Measurements from ENCODE around the gene CFAP91.

CFAP91 gene

DNA sequence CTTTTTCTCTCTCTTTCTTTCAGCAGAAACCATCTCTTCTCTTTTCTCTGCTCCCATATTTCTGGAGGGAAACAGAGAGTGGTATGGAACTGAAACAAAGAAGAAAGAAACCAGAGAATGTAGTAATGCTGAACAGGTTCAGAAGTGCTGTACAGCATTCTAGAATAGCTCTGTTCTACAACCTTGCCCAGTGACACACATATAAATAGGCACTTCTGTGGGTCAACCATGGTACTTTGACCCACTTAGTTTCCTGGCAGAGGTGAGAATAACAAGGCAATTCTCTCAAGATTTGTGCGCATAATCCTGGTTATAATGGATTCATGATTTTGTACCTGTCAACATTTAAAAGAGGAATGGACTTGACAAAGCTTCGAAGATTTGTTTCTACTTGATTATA, 12.3 kb downstream of the CFAP91 start:
- ChIA-PET POLR2A (no interaction called here), CTCF (no interaction called here)
- TF ChIP-seq ZNF384 (IDR thresholded peaks at IDR 0.05) (no peak), TARDBP (IDR thresholded peaks at IDR 0.05) (no peak), ELF4 (IDR thresholded peaks at IDR 0.05) (no peak), SUZ12 (IDR thresholded peaks at IDR 0.05) (no peak), FOXM1 (IDR thresholded peaks at IDR 0.05; ENCODE audit: borderline replicate concordance) (no peak), HDGF (IDR thresholded peaks at IDR 0.05; ENCODE audit: borderline replicate concordance) (no peak), NFRKB (IDR thresholded peaks at IDR 0.05) (no peak), SP1 (IDR thresholded peaks at IDR 0.05) (no peak), ARNT (IDR thresholded peaks at IDR 0.05) (no peak), CTBP1 (IDR thresholded peaks at IDR 0.05; ENCODE audit: borderline replicate concordance) (no peak), FOXK2 (IDR thresholded peaks at IDR 0.05) (no peak), FOXA1 (IDR thresholded peaks at IDR 0.05) (no peak), LEF1 (IDR thresholded peaks at IDR 0.05; ENCODE audit: borderline replicate concordance) (no peak), BHLHE40 (IDR thresholded peaks at IDR 0.05; ENCODE audit: borderline replicate concordance) (no peak), L3MBTL2 (conservative IDR thresholded peaks at IDR 0.05) (no peak)
- TF ChIP-seq, protein P1, sequence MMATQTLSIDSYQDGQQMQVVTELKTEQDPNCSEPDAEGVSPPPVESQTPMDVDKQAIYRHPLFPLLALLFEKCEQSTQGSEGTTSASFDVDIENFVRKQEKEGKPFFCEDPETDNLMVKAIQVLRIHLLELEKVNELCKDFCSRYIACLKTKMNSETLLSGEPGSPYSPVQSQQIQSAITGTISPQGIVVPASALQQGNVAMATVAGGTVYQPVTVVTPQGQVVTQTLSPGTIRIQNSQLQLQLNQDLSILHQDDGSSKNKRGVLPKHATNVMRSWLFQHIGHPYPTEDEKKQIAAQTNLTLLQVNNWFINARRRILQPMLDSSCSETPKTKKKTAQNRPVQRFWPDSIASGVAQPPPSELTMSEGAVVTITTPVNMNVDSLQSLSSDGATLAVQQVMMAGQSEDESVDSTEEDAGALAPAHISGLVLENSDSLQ (IDR thresholded peaks at IDR 0.05): no peak
- no peak for DNase-seq (ENCODE audit: extremely low spot score)

DNA sequence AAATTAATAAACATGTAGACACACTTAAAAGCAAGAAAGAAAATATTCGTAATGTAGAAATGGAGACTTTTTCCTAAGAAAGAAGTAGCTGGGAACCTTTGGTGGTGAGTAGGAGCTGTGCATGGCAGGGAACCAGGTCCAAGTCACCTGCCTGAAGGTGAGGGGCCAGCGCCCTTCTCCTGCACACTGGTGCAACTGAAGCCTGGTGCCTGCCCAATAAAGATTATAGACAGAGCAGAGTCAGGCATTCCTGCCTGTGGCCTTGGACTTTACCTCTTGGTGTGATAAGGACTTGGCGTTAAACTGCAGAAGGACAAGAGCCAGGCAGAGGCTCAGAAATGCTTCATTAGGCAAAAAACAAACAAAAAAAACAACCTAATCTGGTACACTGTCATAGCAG, 14.2 kb downstream of the CFAP91 start:
- ChIA-PET CTCF (no interaction called here), POLR2A (no interaction called here)
- TF ChIP-seq HDGF (IDR thresholded peaks at IDR 0.05; ENCODE audit: borderline replicate concordance) (no peak), CTBP1 (IDR thresholded peaks at IDR 0.05; ENCODE audit: borderline replicate concordance) (no peak), ZNF384 (IDR thresholded peaks at IDR 0.05) (no peak), L3MBTL2 (conservative IDR thresholded peaks at IDR 0.05) (no peak), ELF4 (IDR thresholded peaks at IDR 0.05) (no peak), FOXM1 (IDR thresholded peaks at IDR 0.05; ENCODE audit: borderline replicate concordance) (no peak), SP1 (IDR thresholded peaks at IDR 0.05) (no peak), BHLHE40 (IDR thresholded peaks at IDR 0.05; ENCODE audit: borderline replicate concordance) (no peak), FOXA1 (IDR thresholded peaks at IDR 0.05) (no peak), SUZ12 (IDR thresholded peaks at IDR 0.05) (no peak)
- TF ChIP-seq, protein P1 (IDR thresholded peaks at IDR 0.05): no peak
- no peak for DNase-seq (ENCODE audit: extremely low spot score)

GRCh38 chr3:119717520-119717919, 14.7 kb downstream of the CFAP91 start:
- DNase-seq (ENCODE audit: extremely low spot score): no peak
- POLR2A ChIA-PET: no interaction called here
- TF ChIP-seq, protein P1 (IDR thresholded peaks at IDR 0.05): no peak
- TF ChIP-seq FOXM1 (IDR thresholded peaks at IDR 0.05; ENCODE audit: borderline replicate concordance): no peak
- no peak for TF ChIP-seq LEF1 (IDR thresholded peaks at IDR 0.05; ENCODE audit: borderline replicate concordance)
- TF ChIP-seq SP1 (IDR thresholded peaks at IDR 0.05): no peak
- no peak for TF ChIP-seq ZNF384 (IDR thresholded peaks at IDR 0.05)
- TF ChIP-seq L3MBTL2 (conservative IDR thresholded peaks at IDR 0.05): no peak
- no peak for TF ChIP-seq CTBP1 (IDR thresholded peaks at IDR 0.05; ENCODE audit: borderline replicate concordance)
- TF ChIP-seq SUZ12 (IDR thresholded peaks at IDR 0.05): no peak
- no peak for TF ChIP-seq BHLHE40 (IDR thresholded peaks at IDR 0.05; ENCODE audit: borderline replicate concordance)
- TF ChIP-seq FOXK2 (IDR thresholded peaks at IDR 0.05): no peak
- TF ChIP-seq NFRKB (IDR thresholded peaks at IDR 0.05): no peak
- TF ChIP-seq HDGF (IDR thresholded peaks at IDR 0.05; ENCODE audit: borderline replicate concordance): no peak
- CTCF ChIA-PET: no interaction called here

- CTCF ChIA-PET: no interaction called here
Measured at GRCh38 chr3:119723022-119723421, 20.2 kb downstream of the CFAP91 start.

GRCh38 chr3:119726909-119727308, 24.1 kb downstream of the CFAP91 start:
- TF ChIP-seq ELF4 (IDR thresholded peaks at IDR 0.05) (no peak), ZNF384 (IDR thresholded peaks at IDR 0.05) (no peak)
- ChIA-PET CTCF (no interaction called here), POLR2A (no interaction called here)
- no peak for DNase-seq (ENCODE audit: extremely low spot score)

More at GRCh38 chr3:119723022-119723421, 20.2 kb downstream of the CFAP91 start:
- no peak for DNase-seq (ENCODE audit: extremely low spot score)
- TF ChIP-seq LEF1 (IDR thresholded peaks at IDR 0.05; ENCODE audit: borderline replicate concordance): no peak
- no peak for TF ChIP-seq FOXM1 (IDR thresholded peaks at IDR 0.05; ENCODE audit: borderline replicate concordance)
- no peak for TF ChIP-seq ZNF384 (IDR thresholded peaks at IDR 0.05)
- TF ChIP-seq HDGF (IDR thresholded peaks at IDR 0.05; ENCODE audit: borderline replicate concordance): no peak
- no peak for TF ChIP-seq CTBP1 (IDR thresholded peaks at IDR 0.05; ENCODE audit: borderline replicate concordance)
- no peak for TF ChIP-seq NFRKB (IDR thresholded peaks at IDR 0.05)
- TF ChIP-seq BHLHE40 (IDR thresholded peaks at IDR 0.05; ENCODE audit: borderline replicate concordance): no peak
- no peak for TF ChIP-seq SUZ12 (IDR thresholded peaks at IDR 0.05)
- TF ChIP-seq TARDBP (IDR thresholded peaks at IDR 0.05): no peak
- TF ChIP-seq FOXK2 (IDR thresholded peaks at IDR 0.05): no peak
- TF ChIP-seq, protein P1 (IDR thresholded peaks at IDR 0.05): no peak
- no peak for TF ChIP-seq ARNT (IDR thresholded peaks at IDR 0.05)
- TF ChIP-seq L3MBTL2 (conservative IDR thresholded peaks at IDR 0.05): no peak
- TF ChIP-seq FOXA1 (IDR thresholded peaks at IDR 0.05): no peak
- POLR2A ChIA-PET: no interaction called here

DNA sequence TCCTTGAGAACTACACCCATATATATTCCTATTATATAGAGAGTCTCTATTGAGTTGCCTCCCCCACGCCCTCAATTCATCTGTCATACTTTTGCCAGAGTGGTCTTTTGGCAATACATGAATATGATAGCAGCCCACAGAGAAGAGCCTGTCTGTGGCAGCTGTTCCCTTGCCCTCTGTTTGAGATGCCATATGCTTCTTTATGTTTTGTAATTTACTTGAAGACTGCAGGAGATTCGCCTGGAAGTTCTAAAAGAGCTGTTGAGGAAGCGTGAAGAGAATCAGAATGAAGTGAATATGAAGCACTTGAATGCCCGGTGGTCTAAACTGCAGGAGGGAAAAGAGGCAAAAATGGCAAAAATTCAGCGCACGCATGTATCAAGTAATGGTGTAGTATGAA, 27.2 kb downstream of the CFAP91 start:
- POLR2A ChIA-PET: no interaction called here
- TF ChIP-seq LEF1 (IDR thresholded peaks at IDR 0.05; ENCODE audit: borderline replicate concordance) (no peak), ELF4 (IDR thresholded peaks at IDR 0.05) (no peak), SP1 (IDR thresholded peaks at IDR 0.05) (no peak)
- TF ChIP-seq, protein P1 (IDR thresholded peaks at IDR 0.05): no peak
- CTCF ChIA-PET: no interaction called here
- DNase-seq (ENCODE audit: extremely low spot score): no peak

Measured in HEK293T (cell line).